Heart left ventricle (tissue), 13 donors: Measurements from ENCODE around the gene NFX1.

Experiments used
- POLR2A ChIP-seq, 2 donors: fragments of 450-650 bp; IDR thresholded peaks; one replicate each; pipeline ENCODE4 v1.6.1; 2017; ENCODE audit warnings: antibody characterized with exemption in 2 of 2, mild to moderate bottlenecking in 2 of 2, moderate library complexity in 2 of 2
- TF ChIP-seq, protein P1 (sequence below), 12 donors: fragments of 200-600 bp; sonication (generic) in 4 of 12; IDR thresholded peaks; one replicate each; pipeline versions ENCODE4 v1.5.0 to v1.8.0; 2018 to 2022; ENCODE audit warnings: antibody characterized with exemption in 12 of 12, mild to moderate bottlenecking in 5 of 12
- donor health status: ischemic (EF 13 %, LVEDD 7.1; RV severe dilation, severe dysfunction).
- donor health status: DM: no; HTN: yes; CAD: no.
- donor health status: DM: no; HTN: no; CAD: no.
- donor health status: ischemic (EF 25% LVEDD 6.9; RV normal size, moderate dysfunction).
- donor health status: ischemic (EF 25% LVEDD 5.7; RV mildly dilated, moderate dysfunction).
- donor health status: ischemic (EF 35%, LVEDD 5.7; RV mildly dilated, moderate dysfunction).
- donor health status: nonischemic (EF 11% LVEDD 7.7; RV severe dilation, severe dysfunction).
- donor health status: DM: yes; HTN: yes; CAD: no.
- donor health status: PGD.
- donor health status: ischemic (EF 29% LVEDD 5.4; RV normal size, mild dysfunction).
- donor health status: nonischemic (EF 23%, LVEDD 6.1; RV moderate dilation, normal function).

DNA sequence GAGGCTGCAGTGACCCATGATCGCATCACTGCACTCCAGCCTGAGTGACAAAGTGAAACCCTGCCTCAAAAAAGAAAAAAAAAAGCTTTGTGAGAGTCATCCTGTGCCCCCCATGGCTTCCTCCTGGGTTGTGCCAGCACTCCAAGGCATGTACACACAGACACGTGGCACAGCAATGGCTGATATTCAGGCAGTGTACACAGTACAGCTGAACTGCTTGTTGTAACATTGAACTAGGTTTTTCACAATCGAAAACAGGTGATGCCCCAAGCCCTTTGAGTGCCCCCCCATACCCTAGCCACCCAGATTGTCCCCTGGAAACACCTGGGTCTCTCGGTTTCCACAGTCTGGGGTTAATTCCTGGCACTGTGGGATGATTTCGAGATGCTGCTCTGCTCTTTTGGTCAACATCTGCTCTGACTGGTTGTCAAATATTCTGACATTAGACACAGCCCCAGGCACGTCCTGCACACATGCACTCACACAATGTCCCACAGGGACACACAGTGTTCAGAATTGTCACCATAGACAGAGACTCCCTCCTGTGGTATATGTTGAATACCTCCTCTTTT is 41.1 kb upstream of the NFX1 start:
- TF ChIP-seq, protein P1, sequence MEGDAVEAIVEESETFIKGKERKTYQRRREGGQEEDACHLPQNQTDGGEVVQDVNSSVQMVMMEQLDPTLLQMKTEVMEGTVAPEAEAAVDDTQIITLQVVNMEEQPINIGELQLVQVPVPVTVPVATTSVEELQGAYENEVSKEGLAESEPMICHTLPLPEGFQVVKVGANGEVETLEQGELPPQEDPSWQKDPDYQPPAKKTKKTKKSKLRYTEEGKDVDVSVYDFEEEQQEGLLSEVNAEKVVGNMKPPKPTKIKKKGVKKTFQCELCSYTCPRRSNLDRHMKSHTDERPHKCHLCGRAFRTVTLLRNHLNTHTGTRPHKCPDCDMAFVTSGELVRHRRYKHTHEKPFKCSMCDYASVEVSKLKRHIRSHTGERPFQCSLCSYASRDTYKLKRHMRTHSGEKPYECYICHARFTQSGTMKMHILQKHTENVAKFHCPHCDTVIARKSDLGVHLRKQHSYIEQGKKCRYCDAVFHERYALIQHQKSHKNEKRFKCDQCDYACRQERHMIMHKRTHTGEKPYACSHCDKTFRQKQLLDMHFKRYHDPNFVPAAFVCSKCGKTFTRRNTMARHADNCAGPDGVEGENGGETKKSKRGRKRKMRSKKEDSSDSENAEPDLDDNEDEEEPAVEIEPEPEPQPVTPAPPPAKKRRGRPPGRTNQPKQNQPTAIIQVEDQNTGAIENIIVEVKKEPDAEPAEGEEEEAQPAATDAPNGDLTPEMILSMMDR (IDR thresholded peaks at IDR 0.05), result no peak
- no peak for TF ChIP-seq POLR2A (IDR thresholded peaks at IDR 0.05)
